GM03348 (cell line): ENCODE results near the gene SLC5A9.
"Not testable (repeated sequence)": the region's sequence is repeated elsewhere in the genome, so short reads cannot be mapped to it uniquely, and the experiment has no call there.

Experiments used
- DNase-seq: peaks from one replicate; pipeline ENCODE4 v3.0.0; 2012; ENCODE audit warnings: low spot score

Gene SLC5A9

DNA sequence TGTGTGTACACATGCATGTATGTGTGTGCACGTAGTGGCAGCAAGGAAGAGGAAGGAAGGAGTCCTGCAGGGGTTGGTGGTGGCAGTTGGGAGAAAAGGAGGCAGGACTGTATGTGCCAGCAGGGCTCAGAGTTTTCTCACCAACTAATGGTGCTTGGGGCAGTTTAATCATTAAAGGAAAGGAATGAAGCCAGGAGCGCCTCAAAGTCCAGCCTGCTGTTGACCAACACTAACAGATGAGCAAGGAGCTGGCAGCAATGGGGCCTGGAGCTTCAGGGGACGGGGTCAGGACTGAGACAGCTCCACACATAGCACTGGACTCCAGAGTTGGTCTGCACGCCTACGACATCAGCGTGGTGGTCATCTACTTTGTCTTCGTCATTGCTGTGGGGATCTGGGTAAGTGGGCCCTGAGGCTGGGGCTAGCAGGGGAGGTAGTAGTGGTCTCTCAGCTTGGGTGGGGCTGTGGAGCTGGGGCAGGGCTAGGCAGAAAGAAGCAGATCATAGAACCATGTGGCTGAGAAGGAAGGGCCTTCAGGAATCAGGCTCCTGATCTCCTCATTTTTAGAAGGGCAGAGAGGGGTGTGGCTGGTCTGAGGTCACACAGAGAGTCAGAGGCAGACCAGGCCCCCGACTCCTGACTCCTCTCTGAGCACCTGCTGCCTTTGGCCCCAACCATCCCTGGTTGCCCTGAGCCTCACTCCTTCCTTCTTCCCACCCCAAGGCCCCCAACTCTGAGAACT lies at the start of gene SLC5A9:
SLC5A9 (plus strand) TSS at position 216 of the 742 bp plus-strand sequence; CDS start at position 237, 21 bp downstream.
- no peak for DNase-seq

- no peak for DNase-seq
Measured at GRCh38 chr1:48175116-48175515, 47.4 kb upstream of the SLC5A9 start.

- DNase-seq: no peak
Measured at GRCh38 chr1:48177257-48177656, 45.3 kb upstream of the SLC5A9 start.

GRCh38 chr1:48181669-48182367 lies 40.7 kb upstream of the SLC5A9 start:
- DNase-seq: no peak

- DNase-seq: no peak
Measured at GRCh38 chr1:48182439-48182838, 40.1 kb upstream of the SLC5A9 start.

DNA sequence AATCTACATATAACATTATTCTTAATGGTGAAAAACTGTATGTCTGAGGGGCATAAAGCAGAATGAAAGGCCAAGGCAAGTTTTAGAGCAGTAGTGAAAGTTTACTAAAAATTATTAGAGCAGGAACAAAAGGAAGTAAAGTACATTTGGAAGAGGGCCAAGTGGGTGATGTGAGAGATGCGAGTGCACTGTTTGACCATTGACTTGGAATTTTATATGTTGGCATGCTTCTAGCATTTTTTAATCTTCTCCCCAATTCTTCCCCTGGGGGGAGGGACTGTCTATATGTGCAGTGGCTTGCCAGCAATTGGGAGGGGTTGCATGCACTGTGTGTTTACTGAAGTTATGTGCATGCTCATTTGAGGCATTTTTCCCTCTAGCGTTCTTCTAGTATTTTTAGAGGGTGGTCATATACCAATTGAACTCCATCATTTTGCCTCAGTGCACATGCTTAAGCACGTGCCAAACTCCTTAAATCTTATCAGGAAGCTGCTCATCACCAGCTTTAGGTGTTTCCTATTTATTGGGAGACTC lies 36.1 kb upstream of the SLC5A9 start:
- DNase-seq: no peak

DNA sequence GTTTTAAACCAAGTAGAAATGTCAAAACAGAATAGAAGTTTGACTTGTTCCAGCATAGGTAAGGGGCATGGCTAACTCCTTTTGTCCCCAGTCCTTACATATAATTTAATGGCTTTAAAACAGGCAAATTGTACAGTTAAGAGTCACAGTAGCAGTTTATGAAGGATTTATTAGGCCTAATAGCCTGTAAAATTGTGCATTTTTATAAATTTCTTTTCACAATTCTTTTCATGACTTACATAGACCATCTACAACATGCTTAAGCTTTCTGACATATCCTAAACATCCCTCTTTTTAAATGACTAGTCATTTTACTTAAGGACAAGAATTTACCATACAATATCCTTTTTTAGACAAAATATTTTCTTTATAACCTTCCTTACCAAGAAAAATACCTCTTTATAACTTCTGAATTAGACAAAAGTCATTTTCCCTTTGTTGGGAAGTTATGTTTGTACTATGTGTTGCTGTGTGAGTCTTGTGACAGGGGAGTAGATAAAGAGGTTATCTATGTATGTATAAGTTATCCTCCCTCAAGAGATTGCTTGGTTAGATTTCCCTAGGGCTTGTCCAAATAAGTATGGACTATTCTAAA lies 34.5 kb upstream of the SLC5A9 start:
- DNase-seq: no peak

- no peak for DNase-seq
Measured at GRCh38 chr1:48190881-48191280, 31.6 kb upstream of the SLC5A9 start.

DNA sequence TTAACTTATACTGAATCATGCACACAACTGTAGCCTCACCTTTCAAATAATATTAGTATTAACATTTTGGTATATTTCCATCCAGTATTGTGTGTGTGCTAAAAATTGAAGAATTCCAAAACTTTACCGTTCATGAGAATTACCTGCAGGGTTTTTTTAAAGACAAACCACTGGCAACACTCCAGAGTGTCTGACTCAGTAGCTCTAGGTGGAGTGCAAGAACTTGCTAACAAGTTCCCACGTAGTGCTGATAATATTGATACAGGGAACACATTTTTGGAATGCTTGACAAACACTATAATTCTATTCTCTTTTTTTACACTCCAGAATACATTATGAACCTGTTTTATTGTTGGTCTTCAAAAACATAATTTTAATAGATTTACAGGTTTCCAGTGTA lies 27.7 kb upstream of the SLC5A9 start:
- DNase-seq: no peak

GRCh38 chr1:48196237-48196636 lies 26.3 kb upstream of the SLC5A9 start:
- DNase-seq: no peak

DNA sequence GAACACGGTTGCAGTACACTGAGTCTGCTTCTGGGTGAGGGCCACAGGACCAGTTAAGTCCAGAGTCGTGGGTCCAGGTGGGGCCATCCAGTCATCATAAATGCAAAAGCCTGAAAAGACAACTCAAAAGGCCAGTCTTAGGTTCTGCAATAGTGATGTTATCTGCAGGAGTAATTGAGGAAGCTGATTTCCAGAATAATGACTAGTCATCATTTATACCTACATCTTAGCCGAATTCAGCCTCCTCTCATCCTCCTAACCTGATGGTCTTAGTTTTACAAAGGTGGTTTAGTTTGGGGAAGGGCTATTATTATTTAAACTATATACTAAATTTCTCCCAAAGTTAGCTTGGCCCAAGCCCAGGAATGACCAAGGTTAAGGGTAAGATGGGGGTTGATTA lies 23.5 kb upstream of the SLC5A9 start:
- no peak for DNase-seq

DNA sequence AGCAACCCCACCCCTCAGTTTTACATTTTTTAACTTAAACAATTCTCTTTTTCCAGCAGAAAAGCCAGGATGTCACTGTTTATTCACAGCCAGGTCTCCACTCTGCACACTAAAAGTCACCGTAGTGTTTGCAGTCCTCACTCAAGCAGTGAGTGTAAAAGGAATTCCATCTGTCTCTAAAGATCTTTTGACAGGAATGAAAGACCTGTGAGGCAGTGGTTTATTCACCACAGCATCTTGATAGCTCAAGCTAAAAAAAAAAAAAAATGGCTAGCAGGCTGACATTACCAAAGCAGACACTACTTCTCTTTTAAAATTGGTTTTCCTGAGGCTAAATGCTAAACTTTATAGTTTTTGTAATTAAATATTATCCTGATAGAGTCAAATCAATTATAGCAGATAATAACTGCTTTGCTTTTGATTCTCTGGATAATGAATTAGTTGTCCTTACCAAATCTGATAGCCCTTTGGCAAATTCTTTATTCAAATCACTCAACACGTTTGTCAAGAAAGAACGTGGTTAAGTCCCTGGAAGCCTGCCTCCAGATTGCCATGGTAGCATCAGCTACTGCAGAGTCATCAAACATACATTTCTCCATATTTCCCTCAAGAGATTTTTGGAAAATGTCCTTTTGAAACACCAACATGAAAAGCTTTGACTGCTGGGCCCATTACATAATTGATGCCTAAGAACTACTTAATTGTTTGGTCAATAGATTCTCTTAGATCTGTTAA lies 22.2 kb upstream of the SLC5A9 start:
- no peak for DNase-seq

DNA sequence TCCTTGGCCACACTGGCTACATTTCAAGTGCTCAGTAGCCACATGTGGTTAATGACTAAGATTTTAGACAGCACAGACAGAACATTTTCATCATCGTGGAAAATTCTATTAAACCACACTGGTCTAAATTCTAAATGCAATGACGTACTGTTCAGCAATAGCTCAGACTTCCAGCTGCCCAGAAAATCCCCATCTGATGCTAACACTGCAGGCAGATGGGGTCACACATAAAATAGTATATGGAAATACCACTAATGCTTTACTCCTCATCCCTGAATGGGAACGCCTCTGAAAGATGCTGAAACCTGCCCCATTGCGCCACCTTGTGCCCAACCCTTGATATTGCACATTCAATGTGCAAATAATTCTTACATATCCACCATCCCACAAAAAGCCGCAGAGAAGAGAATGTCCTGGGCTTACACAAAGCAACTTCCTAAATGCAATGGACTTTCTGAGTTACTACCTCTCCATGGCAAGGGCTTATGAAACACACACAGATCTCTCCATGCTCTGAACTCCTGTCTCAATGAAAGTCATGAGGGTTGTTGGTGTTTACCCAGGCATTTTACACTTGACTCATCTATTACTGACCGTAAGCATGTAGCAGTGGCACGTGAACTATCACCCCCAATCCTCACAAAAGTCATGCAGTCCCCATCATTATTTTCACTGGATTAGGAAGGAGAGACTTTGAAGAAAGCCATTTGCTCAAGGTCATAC lies 20.3 kb upstream of the SLC5A9 start:
- peak; percentile 71 for DNase-seq

DNA sequence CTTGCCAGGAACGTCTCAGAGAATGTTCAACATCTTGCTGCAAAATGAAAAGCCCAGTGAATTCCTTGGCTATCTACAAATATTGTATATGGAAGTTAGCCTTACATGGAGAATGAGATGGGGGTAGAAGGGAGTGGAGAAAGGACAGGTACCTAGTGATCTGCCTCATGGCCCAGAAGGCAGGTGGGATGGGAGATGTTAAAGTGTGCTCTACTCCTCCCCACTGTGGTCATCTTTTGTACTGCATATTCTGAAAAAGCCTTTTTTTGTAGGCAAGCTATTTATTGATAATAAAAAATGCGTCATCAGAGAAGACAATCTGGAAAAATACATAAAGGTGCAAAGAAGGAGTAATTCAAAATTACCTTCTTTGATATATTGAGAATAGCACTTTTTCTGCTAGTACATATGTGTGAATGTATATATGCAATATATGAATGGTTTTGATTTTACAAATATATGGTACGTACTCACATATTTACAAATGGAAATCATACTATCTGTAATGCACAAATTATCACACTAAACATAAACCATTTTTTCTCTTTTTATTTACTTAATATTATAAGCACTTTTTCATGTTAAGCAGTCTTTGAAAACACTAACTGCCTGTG lies 19.1 kb upstream of the SLC5A9 start:
- no peak for DNase-seq

DNA sequence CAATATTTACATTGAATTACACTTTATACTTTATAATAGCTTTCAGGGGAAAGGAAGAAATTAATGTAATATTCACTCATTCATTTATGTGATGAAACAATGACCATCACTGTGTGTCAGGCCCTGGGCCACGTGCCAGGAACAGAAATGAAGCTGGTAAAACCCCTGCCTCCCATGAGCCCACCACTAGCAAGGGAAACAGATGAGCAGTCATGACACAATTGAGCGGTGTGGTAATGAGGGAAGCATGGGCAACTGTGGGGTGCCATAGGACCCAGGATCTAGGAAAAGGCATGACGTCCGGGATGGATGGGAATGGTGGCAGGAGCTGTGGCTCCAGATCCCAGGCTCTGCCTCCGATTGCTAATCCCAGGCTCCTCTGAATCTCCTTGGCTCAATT lies 17.0 kb upstream of the SLC5A9 start:
- no peak for DNase-seq

- no peak for DNase-seq
Measured at GRCh38 chr1:48206371-48206770, 16.1 kb upstream of the SLC5A9 start.

- no peak for DNase-seq
Measured at GRCh38 chr1:48207131-48207530, 15.4 kb upstream of the SLC5A9 start.

DNA sequence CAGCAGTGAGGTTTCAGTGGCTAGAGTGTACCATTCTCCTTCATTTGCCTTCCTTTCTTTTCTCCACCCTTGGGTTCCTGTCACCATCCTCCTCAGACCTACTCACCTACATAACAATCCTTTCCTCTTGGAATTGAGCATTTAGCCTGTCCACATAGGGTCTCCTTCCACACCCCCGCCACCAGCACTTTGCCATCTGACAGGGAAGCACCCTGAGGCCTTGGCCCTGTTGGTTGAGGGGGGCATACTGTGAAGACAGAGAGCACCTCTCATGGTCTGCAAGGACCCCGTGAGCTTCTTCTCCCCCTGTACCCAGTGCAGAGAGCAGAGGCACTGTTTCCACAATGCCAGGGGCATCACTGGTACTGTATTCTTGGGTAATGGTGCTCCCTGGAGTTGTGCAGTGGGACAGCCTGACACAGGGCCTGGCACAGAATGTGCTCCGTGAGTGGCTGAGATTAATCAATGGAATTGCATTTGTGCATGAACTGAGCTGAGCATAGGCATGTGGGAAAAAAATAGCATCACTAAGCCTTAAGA lies 14.9 kb upstream of the SLC5A9 start:
- no peak for DNase-seq

DNA sequence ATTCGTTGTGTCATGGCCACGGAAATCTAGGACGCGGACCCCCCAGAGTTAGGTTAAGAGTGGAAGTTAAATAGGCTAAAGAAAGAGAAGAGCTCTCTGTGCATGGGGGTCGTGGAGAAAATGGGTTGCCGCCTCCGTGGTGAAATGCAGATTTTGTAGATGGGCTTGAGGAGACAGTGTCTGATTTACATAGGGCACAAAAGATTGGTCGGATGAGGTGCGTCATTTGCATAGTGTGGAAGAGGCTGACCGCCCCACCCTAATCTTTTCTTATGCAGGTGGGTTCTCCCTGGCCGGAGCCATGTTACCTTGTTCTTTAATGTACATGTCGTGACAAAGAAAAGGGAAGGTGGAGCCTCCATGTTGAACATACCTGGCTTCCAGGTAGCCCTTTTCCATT lies 14.3 kb upstream of the SLC5A9 start:
- DNase-seq: no peak

- no peak for DNase-seq
Measured at GRCh38 chr1:48208652-48209051, 13.9 kb upstream of the SLC5A9 start.

DNA sequence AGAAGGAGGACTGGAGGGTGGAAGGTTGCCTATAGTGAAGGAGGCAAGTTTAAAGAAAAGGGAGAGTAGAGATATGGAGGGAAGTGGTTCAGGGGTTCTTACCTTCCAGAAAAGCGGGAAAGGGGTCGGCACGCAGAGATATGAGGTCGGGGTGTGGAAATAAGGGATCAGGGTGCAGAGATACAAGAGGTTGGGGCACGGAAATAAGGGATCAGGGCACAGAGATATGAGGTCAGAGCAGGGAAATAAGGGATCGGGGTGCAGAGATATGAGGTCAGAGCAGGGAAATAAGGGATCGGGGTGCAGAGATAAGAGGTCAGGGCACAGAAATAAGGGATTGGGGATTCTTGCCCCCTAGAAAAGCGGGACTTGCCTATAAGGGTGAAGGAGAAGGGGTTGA lies 9.1 kb upstream of the SLC5A9 start:
- not testable (repeated sequence) for DNase-seq
